ENCODE data around the gene UNC13D. TPM values are rescaled to one million over a fixed set of nuclear protein-coding genes. Genes with fewer than 3 reads are reported as not detected.

UNC13D gene
- total RNA-seq, 1 donor from 2014 or later: 2.7 TPM

DNA sequence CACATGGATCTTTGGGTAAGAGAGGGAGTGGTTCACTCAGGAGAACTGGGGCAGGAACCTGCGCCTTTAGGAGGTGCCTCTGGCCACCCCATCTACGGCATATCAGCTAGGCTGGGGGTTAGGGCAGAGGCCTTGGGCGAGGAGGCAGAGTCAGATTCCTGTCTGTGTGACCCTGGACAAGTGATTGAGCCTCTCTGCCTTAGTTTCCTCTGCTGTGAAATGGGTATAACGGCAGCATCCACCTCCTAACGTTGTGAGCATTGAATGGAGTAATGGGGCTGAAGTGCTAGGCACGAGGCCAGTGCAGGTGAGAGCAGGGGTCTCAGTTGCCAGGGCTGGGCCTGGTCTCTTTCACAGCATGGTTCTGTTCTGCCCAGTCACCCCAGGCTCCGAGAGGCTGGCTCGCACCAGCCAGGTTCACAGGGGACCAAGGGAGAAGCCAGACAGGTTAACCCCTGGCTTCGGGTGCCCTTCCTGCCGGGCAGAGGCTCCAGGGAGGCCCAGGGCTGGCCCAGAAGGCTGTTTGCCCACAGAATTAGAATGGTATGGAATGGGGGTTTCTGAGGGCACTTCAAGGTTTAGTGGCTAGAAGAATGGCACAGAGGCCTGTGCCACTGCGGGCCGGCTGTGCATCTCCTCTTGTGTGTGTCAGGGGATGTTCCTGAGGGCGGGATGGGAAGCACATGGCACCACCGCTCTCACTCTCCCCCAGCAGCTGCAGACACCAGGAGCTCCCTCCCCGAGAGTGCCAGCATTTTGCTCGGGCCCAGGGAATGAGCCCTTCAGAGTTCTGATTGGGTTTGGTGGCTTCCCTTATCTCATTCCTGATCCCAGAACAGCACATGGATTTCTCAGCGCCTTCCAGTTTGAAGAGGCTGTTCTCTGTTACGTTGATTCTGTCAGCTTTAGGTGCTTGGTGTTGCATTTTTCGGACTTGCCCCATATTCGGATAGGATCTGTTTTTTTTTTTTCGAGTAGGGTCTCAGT, 23.8 kb downstream of the UNC13D start:
- TF ChIP-seq, protein P1, sequence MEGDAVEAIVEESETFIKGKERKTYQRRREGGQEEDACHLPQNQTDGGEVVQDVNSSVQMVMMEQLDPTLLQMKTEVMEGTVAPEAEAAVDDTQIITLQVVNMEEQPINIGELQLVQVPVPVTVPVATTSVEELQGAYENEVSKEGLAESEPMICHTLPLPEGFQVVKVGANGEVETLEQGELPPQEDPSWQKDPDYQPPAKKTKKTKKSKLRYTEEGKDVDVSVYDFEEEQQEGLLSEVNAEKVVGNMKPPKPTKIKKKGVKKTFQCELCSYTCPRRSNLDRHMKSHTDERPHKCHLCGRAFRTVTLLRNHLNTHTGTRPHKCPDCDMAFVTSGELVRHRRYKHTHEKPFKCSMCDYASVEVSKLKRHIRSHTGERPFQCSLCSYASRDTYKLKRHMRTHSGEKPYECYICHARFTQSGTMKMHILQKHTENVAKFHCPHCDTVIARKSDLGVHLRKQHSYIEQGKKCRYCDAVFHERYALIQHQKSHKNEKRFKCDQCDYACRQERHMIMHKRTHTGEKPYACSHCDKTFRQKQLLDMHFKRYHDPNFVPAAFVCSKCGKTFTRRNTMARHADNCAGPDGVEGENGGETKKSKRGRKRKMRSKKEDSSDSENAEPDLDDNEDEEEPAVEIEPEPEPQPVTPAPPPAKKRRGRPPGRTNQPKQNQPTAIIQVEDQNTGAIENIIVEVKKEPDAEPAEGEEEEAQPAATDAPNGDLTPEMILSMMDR (IDR thresholded peaks at IDR 0.05; ENCODE audit: insufficient read depth, low read depth, low read length): no peak
- TF ChIP-seq EZH2 (IDR thresholded peaks at IDR 0.05; ENCODE audit: insufficient read depth, low read length): no peak
- Histone ChIP-seq H3K9ac (ENCODE audit: low read length) (no peak overlapping the region), H3K4me3 (ENCODE audit: insufficient read depth, low read depth, low read length) (no peak overlapping the region), H4K20me1 (ENCODE audit: insufficient read depth, low read length) (peaks cover 3% of the 10 kb centered on the region), H3K27ac (ENCODE audit: low read depth, low read length) (no peak overlapping the region), H3K79me2 (ENCODE audit: insufficient read depth, low read length) (no peaks in the 10 kb centered on the region), H3K36me3 (ENCODE audit: insufficient read depth, low read length) (peaks cover 8% of the 10 kb centered on the region), H3K9me3 (ENCODE audit: insufficient read depth, low read depth, low read length) (no peaks in the 10 kb centered on the region), H2AFZ (ENCODE audit: low read depth, low read length) (no peak overlapping the region), H3K4me1 (ENCODE audit: insufficient read depth, low read length) (peaks cover 2% of the 10 kb centered on the region), H3K27me3 (ENCODE audit: insufficient read depth, low read length) (no peaks in the 10 kb centered on the region), H3K4me2 (ENCODE audit: low read length) (no peak overlapping the region)
- no peak for FAIRE-seq
- Mint-ChIP-seq H3K27ac (ENCODE audit: unreplicated experiment) (no peak overlapping the region), H3K4me3 (ENCODE audit: unreplicated experiment) (no peak overlapping the region), H3K9me3 (ENCODE audit: unreplicated experiment) (no peaks in the 10 kb centered on the region), H3K27me3 (ENCODE audit: low read depth, unreplicated experiment) (no peaks in the 10 kb centered on the region), H3K36me3 (ENCODE audit: low read depth, unreplicated experiment) (peaks cover 15% of the 10 kb centered on the region), H3K4me1 (ENCODE audit: low read depth, unreplicated experiment) (peaks cover under 1% of the 10 kb centered on the region)
- DNase-seq (ENCODE audit: low read depth): no peak

DNA sequence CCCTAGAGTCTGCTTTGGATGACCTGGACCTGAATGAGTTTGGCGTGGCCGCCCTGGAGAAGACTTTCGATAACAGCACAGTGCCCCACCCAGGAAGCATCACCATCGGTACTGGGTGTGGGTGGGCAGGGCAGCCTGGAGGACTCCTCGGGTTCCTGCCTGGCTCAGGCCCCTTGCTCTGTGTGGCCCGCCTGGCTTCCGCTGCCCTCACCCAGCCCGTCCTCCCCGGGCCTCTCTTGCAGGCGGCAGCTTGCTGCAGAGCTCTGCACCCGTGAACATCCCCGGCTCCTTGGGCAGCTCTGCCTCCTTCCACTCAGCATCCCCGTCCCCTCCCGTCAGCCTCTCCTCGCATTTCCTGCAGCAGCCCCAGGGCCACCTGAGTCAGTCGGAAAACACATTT, 24.5 kb downstream of the UNC13D start:
- FAIRE-seq (no peak), DNase-seq (ENCODE audit: low read depth) (no peak)
- Histone ChIP-seq H3K4me3 (ENCODE audit: insufficient read depth, low read depth, low read length) (no peak overlapping the region), H3K9ac (ENCODE audit: low read length) (no peak overlapping the region), H3K27ac (ENCODE audit: low read depth, low read length) (no peak overlapping the region), H2AFZ (ENCODE audit: low read depth, low read length) (no peak overlapping the region), H3K4me2 (ENCODE audit: low read length) (no peak overlapping the region), H3K4me1 (ENCODE audit: insufficient read depth, low read length) (peaks cover 9% of the 10 kb centered on the region), H3K9me3 (ENCODE audit: insufficient read depth, low read depth, low read length) (no peaks in the 10 kb centered on the region), H3K79me2 (ENCODE audit: insufficient read depth, low read length) (no peaks in the 10 kb centered on the region), H4K20me1 (ENCODE audit: insufficient read depth, low read length) (peaks cover 4% of the 10 kb centered on the region), H3K27me3 (ENCODE audit: insufficient read depth, low read length) (no peaks in the 10 kb centered on the region), H3K36me3 (ENCODE audit: insufficient read depth, low read length) (peaks cover 8% of the 10 kb centered on the region)
- Mint-ChIP-seq H3K4me3 (ENCODE audit: unreplicated experiment) (no peak overlapping the region), H3K9me3 (ENCODE audit: unreplicated experiment) (no peaks in the 10 kb centered on the region), H3K27ac (ENCODE audit: unreplicated experiment) (no peak overlapping the region), H3K27me3 (ENCODE audit: low read depth, unreplicated experiment) (no peaks in the 10 kb centered on the region), H3K36me3 (ENCODE audit: low read depth, unreplicated experiment) (peaks cover 14% of the 10 kb centered on the region), H3K4me1 (ENCODE audit: low read depth, unreplicated experiment) (peaks cover 8% of the 10 kb centered on the region)
- TF ChIP-seq EZH2 (IDR thresholded peaks at IDR 0.05; ENCODE audit: insufficient read depth, low read length): no peak
- TF ChIP-seq, protein P1 (IDR thresholded peaks at IDR 0.05; ENCODE audit: insufficient read depth, low read depth, low read length): no peak

DNA sequence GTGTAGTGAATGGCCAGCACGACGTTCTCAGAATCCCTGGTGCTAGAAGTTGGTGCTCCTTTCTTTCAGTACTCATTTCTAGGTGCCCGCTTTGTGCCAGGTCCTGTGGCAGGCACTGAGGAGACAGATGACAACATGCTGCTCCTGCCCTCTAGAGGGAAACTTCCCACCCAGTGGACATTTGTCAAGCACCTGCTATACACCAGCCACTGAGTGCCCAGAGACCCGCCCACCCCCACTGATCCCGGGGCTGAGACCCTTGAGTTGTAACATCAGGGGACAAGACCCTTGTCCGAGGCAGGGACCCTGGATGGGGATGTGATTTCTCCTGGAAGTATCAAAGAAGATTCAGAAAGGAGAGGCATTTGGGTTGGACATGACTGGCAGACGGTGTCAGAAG, 25.1 kb downstream of the UNC13D start:
- Mint-ChIP-seq H3K9me3 (ENCODE audit: unreplicated experiment) (no peaks in the 10 kb centered on the region), H3K27me3 (ENCODE audit: low read depth, unreplicated experiment) (no peaks in the 10 kb centered on the region), H3K4me1 (ENCODE audit: low read depth, unreplicated experiment) (peaks cover 11% of the 10 kb centered on the region), H3K27ac (ENCODE audit: unreplicated experiment) (no peak overlapping the region), H3K36me3 (ENCODE audit: low read depth, unreplicated experiment) (peaks cover 14% of the 10 kb centered on the region), H3K4me3 (ENCODE audit: unreplicated experiment) (no peak overlapping the region)
- Histone ChIP-seq H3K9ac (ENCODE audit: low read length) (no peak overlapping the region), H3K27ac (ENCODE audit: low read depth, low read length) (no peak overlapping the region), H3K36me3 (ENCODE audit: insufficient read depth, low read length) (peaks cover 8% of the 10 kb centered on the region), H3K4me3 (ENCODE audit: insufficient read depth, low read depth, low read length) (no peak overlapping the region), H2AFZ (ENCODE audit: low read depth, low read length) (no peak overlapping the region), H3K9me3 (ENCODE audit: insufficient read depth, low read depth, low read length) (no peaks in the 10 kb centered on the region), H3K4me2 (ENCODE audit: low read length) (no peak overlapping the region), H3K4me1 (ENCODE audit: insufficient read depth, low read length) (peaks cover 11% of the 10 kb centered on the region), H3K27me3 (ENCODE audit: insufficient read depth, low read length) (no peaks in the 10 kb centered on the region), H3K79me2 (ENCODE audit: insufficient read depth, low read length) (no peaks in the 10 kb centered on the region), H4K20me1 (ENCODE audit: insufficient read depth, low read length) (peaks cover 7% of the 10 kb centered on the region)
- DNase-seq (ENCODE audit: low read depth) (no peak), FAIRE-seq (no peak)
- TF ChIP-seq, protein P1 (IDR thresholded peaks at IDR 0.05; ENCODE audit: insufficient read depth, low read depth, low read length): no peak
- TF ChIP-seq EZH2 (IDR thresholded peaks at IDR 0.05; ENCODE audit: insufficient read depth, low read length): no peak
